Panc1 (cell line): ENCODE measurements around the gene DYNC2LI1. TPM values are rescaled to one million over a fixed set of nuclear protein-coding genes. Genes with fewer than 3 reads are reported as not detected.

ENCODE experiments used
- ATAC-seq: fragments of 200-7000 bp; cut with Tn5 transposase; 2 replicates; pipeline ENCODE4 v1.9.1; 2020; ENCODE audit warnings: mild to moderate bottlenecking, moderate library complexity
- BruUV-seq: library from RNA; stranded (reverse); fragments of 400-500 nt; replicated peaks from 2 replicates; lab custom pipeline; 2021; lab: Mats Ljungman, UMichigan
- CTCF ChIA-PET: fragments of 300-600 bp; sonication (Branson Sonifier 250); formaldehyde crosslinking; loops from one replicate; lab custom pipeline; 2022; ENCODE audit warnings: antibody characterized with exemption; lab: Charles Lee
- POLR2A ChIA-PET: fragments of 300-600 bp; sonication (Branson Sonifier 250); formaldehyde crosslinking; loops from one replicate; lab custom pipeline; 2022; ENCODE audit warnings: antibody characterized with exemption; lab: Charles Lee
- DNase-seq: peaks from one replicate; pipeline ENCODE4 v3.0.0-alpha.2; 2010; ENCODE audit warnings: low read depth, low spot score
- H3K27ac ChIP-seq: 2 replicates; pipeline ENCODE4 v1.5.1; 2011; ENCODE audit warnings: mild to moderate bottlenecking, low read length, inconsistent platforms
- H3K27me3 ChIP-seq: fragments of 200-500 bp; sonication (Bioruptor generic); 2 replicates; pipeline ENCODE4 v1.6.0; 2014; ENCODE audit warnings: low read length, inconsistent platforms; ENCODE audit not compliant: control insufficient read depth, insufficient read depth
- H3K36me3 ChIP-seq: fragments of 200-500 bp; sonication (Bioruptor generic); 2 replicates; pipeline ENCODE4 v1.5.1; 2014; ENCODE audit warnings: inconsistent platforms, mild to moderate bottlenecking, low read length, moderate library complexity; ENCODE audit not compliant: control insufficient read depth, insufficient read depth
- H3K4me1 ChIP-seq: 2 replicates; pipeline ENCODE4 v1.5.1; 2011; ENCODE audit warnings: inconsistent platforms, mild to moderate bottlenecking, low read length, moderate library complexity; ENCODE audit not compliant: control insufficient read depth, insufficient read depth
- H3K4me3 ChIP-seq, 2 experiments: 2 replicates each; pipeline ENCODE4 v1.5.1; 2011 to 2012; ENCODE audit warnings: low read depth in 2 of 2, low read length in 2 of 2, mild to moderate bottlenecking in 2 of 2, inconsistent platforms in 1 of 2, moderate library complexity in 1 of 2
- H3K9me3 ChIP-seq: fragments of 200-500 bp; sonication (Bioruptor generic); 2 replicates; pipeline ENCODE4 v1.5.1; 2014; ENCODE audit warnings: low read depth, mild to moderate bottlenecking, inconsistent platforms, low read length, moderate library complexity; ENCODE audit not compliant: control insufficient read depth, insufficient read depth
- CTCF ChIP-seq: fragments of 450-650 bp; IDR thresholded peaks from 2 replicates; pipeline ENCODE4 v1.5.1; 2017; ENCODE audit warnings: mild to moderate bottlenecking
- POLR2AphosphoS5 ChIP-seq: IDR thresholded peaks from 2 replicates; pipeline ENCODE4 v1.6.1; 2012; ENCODE audit warnings: mild to moderate bottlenecking, low read depth, low read length, moderate library complexity
- REST ChIP-seq, 2 experiments: IDR thresholded peaks; 2 replicates each; pipeline ENCODE4 v1.6.1; 2011 to 2012; ENCODE audit warnings: low read depth in 2 of 2, control low read depth in 1 of 2, low read length in 1 of 2, mild to moderate bottlenecking in 1 of 2, moderate library complexity in 1 of 2; ENCODE audit not compliant: insufficient read depth in 1 of 2
- SIN3A ChIP-seq: IDR thresholded peaks from 2 replicates; pipeline ENCODE4 v1.6.1; 2012; ENCODE audit warnings: low read depth, mild to moderate bottlenecking, low read length, moderate library complexity, borderline replicate concordance; ENCODE audit not compliant: insufficient read depth
- TCF7L2 ChIP-seq: IDR thresholded peaks from 2 replicates; pipeline ENCODE4 v1.6.1; 2011; ENCODE audit warnings: mild to moderate bottlenecking, low read depth, low read length, inconsistent platforms
- in situ Hi-C: cut with HindIII; loops from 2 replicates; pipeline ENCODE4 v1.10.0; 2016; ENCODE audit warnings: low sequenced_read_pairs, low pct_unique_long_range_greater_than_20kb
- intact Hi-C: fragments of 100-400 bp; cut with micrococcal nuclease; formaldehyde crosslinking; loops from one replicate; pipeline ENCODE4 v1.10.0; 2022; ENCODE audit not compliant: unreplicated experiment
- total RNA-seq: library from RNA; stranded (reverse); gene quantifications from one replicate; pipeline ENCODE4 v1.2.1, GENCODE V29; 2021; ENCODE audit not compliant: unreplicated experiment

Gene DYNC2LI1
- total RNA-seq, 1 experiment from 2014 or later, result 8.5 TPM

- Histone ChIP-seq H3K27ac (no peak overlapping the region), H3K4me1 (no peaks in the 10 kb centered on the region), H3K36me3 (no peaks in the 10 kb centered on the region), H3K27me3 (no peaks in the 10 kb centered on the region), H3K4me3 (no peak overlapping the region), H3K9me3 (no peaks in the 10 kb centered on the region)
- BruUV-seq, result no TSS peak
- no peak for TF ChIP-seq SIN3A
- TF ChIP-seq CTCF, result no peak
- no peak for TF ChIP-seq REST (IDR thresholded peaks at IDR 0.05; ENCODE audit: insufficient read depth in 1 of 2, low read depth in 2 of 2, low read length in 1 of 2)
- no peak for TF ChIP-seq POLR2AphosphoS5
- TF ChIP-seq TCF7L2, result no peak
- ChIA-PET POLR2A (no interaction called here), CTCF (no interaction called here)
- in situ Hi-C loops, result no loop called here
- intact Hi-C loops, result no loop called here
- no peak for ATAC-seq
- no peak for DNase-seq
Measured at GRCh38 chr2:43810452-43810851, 36.6 kb downstream of the DYNC2LI1 start.

GRCh38 chr2:43810888-43811287, 37.0 kb downstream of the DYNC2LI1 start:
- no peak overlapping the region for H3K4me3 ChIP-seq
- ChIA-PET CTCF (no interaction called here), POLR2A (no interaction called here)
- TF ChIP-seq CTCF, result no peak
- H3K4me1 ChIP-seq, result no peaks in the 10 kb centered on the region
- intact Hi-C loops (no loop called here), in situ Hi-C loops (no loop called here)
- no TSS peak for BruUV-seq
- no peaks in the 10 kb centered on the region for H3K9me3 ChIP-seq
- ATAC-seq, result no peak
- H3K36me3 ChIP-seq, result no peaks in the 10 kb centered on the region
- no peak overlapping the region for H3K27ac ChIP-seq
- no peaks in the 10 kb centered on the region for H3K27me3 ChIP-seq
- DNase-seq, result no peak

GRCh38 chr2:43812006-43812405, 38.2 kb downstream of the DYNC2LI1 start:
- no peak for ATAC-seq
- in situ Hi-C loops (no loop called here), intact Hi-C loops (no loop called here)
- no TSS peak for BruUV-seq
- no peak for TF ChIP-seq REST (IDR thresholded peaks at IDR 0.05; ENCODE audit: insufficient read depth in 1 of 2, low read depth in 2 of 2, low read length in 1 of 2)
- no peak for TF ChIP-seq SIN3A
- no peak for DNase-seq
- CTCF ChIA-PET, result no interaction called here
- Histone ChIP-seq H3K36me3 (no peaks in the 10 kb centered on the region), H3K9me3 (no peaks in the 10 kb centered on the region), H3K4me3 (no peak overlapping the region), H3K4me1 (no peaks in the 10 kb centered on the region), H3K27me3 (no peaks in the 10 kb centered on the region), H3K27ac (no peak overlapping the region)
- POLR2A ChIA-PET, result no interaction called here
